IMR-90 (cell line): ENCODE data around the gene TAAR9.
"Not testable (repeated sequence)": the region's sequence is repeated elsewhere in the genome, so short reads cannot be mapped to it uniquely, and the experiment has no call there.

ENCODE experiments used
- CEBPB ChIP-seq: IDR thresholded peaks from 2 replicates; pipeline ENCODE4 v1.6.1; 2012; ENCODE audit warnings: low read depth, low read length, improper control_type of control experiment
- POLR2A ChIP-seq: IDR thresholded peaks from 2 replicates; pipeline ENCODE4 v1.6.1; 2012; ENCODE audit warnings: mild to moderate bottlenecking, low read depth, low read length
- RCOR1 ChIP-seq: IDR thresholded peaks from 2 replicates; pipeline ENCODE4 v1.6.1; 2012; ENCODE audit warnings: mild to moderate bottlenecking, low read length, improper control_type of control experiment; ENCODE audit not compliant: insufficient replicate concordance
- TF ChIP-seq, protein P1 (sequence below): fragments of 150-350 bp; IDR thresholded peaks from 2 replicates; pipeline ENCODE4 v1.6.1; 2016; ENCODE audit warnings: low read depth, mild to moderate bottlenecking, low read length, moderate library complexity, borderline replicate concordance
- TF ChIP-seq, protein P2 (sequence below): fragments of 150-350 bp; IDR thresholded peaks from 2 replicates; pipeline ENCODE4 v1.6.1; 2017; ENCODE audit warnings: mild to moderate bottlenecking, antibody characterized with exemption, low read length, low read depth
- TF ChIP-seq, protein P3 (sequence below): conservative IDR thresholded peaks from 2 replicates; pipeline ENCODE4 v1.5.1; 2012; ENCODE audit warnings: mild to moderate bottlenecking, low read depth, low read length, improper control_type of control experiment

DNA sequence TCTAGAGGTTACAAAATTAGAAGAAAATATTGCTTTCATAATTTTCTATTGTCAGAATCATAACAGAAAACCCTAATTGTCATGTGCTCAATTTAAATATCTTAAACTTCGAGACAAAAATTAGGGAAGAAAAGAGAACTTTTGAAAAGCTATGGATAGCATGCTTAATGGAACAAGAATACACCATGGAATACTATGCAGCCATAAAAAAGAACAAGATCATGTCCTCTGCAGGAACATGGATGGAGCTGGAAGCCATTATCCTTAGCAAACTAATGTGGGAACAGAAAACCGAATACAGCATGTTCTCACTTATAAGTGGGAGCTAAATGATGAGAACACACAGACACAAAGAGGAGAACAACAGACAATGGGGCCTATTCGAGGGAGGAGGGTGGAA lies 22.0 kb downstream of the TAAR9 start:
- TF ChIP-seq, protein P1, sequence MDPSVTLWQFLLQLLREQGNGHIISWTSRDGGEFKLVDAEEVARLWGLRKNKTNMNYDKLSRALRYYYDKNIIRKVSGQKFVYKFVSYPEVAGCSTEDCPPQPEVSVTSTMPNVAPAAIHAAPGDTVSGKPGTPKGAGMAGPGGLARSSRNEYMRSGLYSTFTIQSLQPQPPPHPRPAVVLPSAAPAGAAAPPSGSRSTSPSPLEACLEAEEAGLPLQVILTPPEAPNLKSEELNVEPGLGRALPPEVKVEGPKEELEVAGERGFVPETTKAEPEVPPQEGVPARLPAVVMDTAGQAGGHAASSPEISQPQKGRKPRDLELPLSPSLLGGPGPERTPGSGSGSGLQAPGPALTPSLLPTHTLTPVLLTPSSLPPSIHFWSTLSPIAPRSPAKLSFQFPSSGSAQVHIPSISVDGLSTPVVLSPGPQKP, result not testable (repeated sequence)
- TF ChIP-seq, protein P2, sequence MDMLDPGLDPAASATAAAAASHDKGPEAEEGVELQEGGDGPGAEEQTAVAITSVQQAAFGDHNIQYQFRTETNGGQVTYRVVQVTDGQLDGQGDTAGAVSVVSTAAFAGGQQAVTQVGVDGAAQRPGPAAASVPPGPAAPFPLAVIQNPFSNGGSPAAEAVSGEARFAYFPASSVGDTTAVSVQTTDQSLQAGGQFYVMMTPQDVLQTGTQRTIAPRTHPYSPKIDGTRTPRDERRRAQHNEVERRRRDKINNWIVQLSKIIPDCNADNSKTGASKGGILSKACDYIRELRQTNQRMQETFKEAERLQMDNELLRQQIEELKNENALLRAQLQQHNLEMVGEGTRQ, result not testable (repeated sequence)
- not testable (repeated sequence) for TF ChIP-seq POLR2A, RCOR1, CEBPB
- TF ChIP-seq, protein P3, sequence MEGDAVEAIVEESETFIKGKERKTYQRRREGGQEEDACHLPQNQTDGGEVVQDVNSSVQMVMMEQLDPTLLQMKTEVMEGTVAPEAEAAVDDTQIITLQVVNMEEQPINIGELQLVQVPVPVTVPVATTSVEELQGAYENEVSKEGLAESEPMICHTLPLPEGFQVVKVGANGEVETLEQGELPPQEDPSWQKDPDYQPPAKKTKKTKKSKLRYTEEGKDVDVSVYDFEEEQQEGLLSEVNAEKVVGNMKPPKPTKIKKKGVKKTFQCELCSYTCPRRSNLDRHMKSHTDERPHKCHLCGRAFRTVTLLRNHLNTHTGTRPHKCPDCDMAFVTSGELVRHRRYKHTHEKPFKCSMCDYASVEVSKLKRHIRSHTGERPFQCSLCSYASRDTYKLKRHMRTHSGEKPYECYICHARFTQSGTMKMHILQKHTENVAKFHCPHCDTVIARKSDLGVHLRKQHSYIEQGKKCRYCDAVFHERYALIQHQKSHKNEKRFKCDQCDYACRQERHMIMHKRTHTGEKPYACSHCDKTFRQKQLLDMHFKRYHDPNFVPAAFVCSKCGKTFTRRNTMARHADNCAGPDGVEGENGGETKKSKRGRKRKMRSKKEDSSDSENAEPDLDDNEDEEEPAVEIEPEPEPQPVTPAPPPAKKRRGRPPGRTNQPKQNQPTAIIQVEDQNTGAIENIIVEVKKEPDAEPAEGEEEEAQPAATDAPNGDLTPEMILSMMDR, result not testable (repeated sequence)
